Cortex of kidney (tissue), 1 donor: ENCODE results near the gene HDAC4.

ENCODE experiments used
- DNase-seq: peaks from one replicate; lab custom pipeline; 2025; lab: John Stamatoyannopoulos, UW

The HDAC4 gene

DNA sequence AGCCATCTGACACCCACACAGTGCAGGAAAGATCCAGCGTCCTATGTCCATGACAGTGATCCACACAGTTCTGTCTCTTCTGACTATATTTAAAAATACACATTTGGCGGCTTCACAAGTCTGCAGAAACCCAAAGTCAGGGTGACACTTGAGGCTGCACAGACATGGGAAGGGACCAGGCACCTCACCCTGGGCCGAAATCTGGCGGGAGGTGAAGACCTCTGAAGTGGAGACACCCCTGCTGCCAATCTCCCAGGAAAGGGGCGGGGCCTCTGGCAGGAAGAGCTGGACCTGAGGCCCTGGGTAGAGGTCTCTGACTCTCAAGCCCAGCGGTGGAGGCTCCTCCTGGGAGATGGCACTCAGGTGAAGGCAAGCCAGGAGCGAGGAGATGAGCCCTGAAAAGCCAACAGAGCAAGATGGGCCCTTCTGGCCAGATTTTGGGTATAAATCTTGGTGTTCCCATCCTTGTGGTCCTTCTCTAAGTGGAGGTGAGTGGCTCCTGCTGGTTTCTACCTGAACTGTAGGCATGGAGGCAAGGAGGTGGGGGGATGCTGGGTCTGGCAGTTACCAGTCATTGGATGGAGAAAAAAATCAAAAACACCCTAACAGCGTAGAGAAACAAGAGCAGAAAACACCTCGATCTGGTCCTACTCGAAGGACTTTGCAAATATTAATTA lies 248.4 kb downstream of the HDAC4 start:
- DNase-seq = no peak

DNA sequence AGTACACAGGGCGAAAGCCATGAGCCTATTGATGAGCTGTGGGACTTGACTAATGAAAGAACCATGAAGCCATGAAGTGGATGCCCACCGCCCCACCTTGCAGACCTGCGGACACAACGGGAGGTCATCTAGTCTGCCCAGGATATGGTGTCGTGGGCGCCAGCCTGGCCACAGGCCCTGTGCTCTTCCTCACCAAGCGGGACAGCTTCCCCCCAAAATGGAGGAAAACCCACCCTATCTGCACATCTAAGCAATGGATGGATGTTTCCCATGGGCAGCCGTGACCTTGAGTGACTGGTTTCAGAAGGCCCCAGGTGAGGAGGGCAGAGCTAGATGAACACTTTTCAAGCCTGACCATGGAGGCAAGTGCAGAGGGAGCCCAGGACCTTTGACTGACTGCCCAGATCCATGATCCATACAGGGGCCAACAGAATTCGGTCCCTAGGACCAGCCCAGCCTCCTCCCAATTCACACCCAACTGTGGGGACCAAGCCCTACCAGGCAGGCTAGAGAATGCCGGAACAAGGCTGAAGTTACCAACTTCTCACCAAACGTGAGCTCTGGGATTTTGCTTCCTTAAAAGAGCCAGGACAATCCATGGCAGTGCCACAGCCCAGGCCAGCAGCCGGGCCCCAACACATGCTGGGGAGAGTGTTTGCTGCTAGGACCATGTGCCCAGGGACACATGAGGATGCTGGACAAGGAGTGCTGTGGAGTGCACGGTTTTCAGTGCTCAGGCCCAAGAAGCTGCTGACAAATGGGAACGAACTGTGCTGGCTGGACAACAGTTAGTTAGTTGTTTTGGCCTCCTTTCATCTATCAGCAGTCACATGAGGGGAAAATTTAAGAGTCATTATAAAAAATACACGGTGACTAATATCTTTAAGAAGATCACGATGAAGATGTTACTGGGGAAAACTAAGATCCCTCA lies 249.4 kb downstream of the HDAC4 start:
- no peak for DNase-seq

DNA sequence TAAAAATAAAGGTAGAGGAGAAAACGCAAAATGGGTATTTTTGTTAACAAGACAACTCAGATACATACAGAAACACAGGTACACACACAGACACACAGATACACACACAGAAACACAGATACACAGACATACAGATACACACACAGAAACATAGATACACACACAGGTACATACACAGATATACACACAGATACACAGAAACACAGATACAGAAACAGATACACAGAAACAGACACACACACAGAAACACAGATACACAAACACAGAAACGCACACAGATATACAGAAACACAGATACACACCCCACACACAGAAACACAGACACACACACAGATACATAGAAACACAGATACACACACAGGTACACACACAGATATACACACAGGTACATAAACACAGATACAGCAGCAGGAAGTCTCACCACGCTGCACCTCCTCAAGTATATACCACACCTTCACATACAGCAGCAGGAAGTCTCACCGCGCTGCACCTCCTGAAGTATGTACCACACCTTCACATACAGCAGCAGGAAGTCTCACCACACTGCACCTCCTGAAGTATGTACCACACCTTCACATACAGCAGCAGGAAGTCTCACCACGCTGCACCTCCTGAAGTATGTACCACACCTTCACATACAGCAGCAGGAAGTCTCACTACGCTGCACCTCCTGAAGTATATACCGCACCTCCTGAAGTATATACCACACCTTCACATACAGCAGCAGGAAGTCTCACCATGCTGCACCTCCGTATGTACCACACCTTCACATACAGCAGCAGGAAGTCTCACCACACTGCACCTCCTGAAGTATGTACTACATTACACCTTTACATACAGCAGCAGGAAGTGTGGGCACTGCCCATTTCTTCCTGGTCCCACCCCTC lies 250.5 kb downstream of the HDAC4 start:
- no peak for DNase-seq

- no peak for DNase-seq
Observed at GRCh38 chr2:239149501-239149900, 251.3 kb downstream of the HDAC4 start.

DNA sequence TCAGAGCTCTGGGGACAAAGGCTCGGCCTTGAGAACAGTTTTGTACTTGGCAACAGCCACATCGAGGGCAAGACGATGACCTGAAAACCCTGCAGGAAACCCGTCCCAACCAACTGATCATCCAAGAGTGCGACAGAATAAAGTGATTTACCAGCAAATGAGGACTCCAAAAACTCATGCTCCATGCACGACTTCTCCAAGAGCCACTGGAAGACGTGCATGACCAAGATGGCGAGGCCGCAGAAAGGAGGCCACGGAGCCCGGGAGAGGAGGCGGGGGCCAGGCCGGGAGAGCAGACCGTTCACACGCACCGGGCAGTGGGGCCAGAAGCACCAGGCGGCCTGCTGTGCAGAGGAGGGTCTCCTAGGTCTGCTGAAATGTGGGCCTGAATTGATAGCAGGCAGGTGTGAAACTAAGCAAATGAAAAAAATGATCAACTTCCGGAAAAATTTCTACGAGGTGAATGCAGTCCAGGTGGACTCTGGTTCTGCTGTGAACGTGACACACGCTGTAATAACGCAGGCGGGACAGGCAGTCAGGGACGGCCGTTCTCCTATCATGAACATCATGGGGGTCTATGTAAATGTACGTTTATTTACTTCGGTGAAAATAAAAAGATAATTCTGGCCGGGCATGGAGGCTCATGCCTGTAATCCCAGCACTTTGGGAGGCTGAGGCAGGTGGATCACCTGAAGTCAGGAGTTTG lies 252.2 kb downstream of the HDAC4 start:
- DNase-seq = no peak

DNA sequence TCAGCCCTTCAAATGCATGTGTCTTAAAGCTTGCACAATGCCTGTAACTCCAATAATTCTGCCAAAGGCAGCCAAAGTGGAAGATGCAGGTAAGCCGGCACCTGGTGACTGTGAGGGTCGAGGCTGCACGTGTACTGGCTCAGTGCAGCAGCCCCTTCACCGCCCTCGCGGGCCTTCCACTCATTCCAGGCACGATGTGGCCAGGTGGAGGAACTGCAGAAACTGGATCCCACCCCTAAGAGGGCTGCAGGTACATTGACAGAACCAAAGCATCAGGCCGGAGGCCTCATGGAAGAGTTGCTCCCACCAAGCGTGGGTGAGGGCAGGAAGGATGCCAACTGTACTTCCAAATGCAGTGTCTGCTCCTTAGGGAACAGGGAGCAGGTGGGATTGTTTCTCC lies 253.4 kb downstream of the HDAC4 start:
- DNase-seq = no peak

DNA sequence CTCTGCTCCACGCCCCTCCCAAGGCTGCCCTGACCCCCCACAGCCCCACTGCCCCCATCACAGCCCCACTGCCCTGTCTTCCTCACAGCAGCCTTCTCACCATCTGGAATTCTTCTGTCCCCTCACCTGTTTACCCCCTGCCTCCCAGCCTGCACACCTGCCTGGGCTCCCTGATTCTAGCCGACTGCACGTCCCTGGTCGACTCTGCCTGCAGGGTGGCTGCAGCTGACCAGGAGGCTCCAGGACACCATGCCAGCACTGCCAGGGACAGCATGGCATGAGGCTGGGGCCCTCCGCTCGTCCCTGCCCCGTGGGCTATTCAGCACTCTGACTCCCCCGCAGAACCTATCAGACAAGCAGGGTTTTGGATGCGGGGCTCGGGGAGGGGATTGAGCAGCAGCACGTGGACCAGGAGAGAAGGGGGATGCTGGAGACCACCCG lies 254.1 kb downstream of the HDAC4 start:
- DNase-seq = no peak

GRCh38 chr2:239146011-239146641 lies 254.7 kb downstream of the HDAC4 start:
- no peak for DNase-seq

- DNase-seq = no peak
Observed at GRCh38 chr2:239145601-239146000, 255.2 kb downstream of the HDAC4 start.

GRCh38 chr2:239145106-239145505 lies 255.7 kb downstream of the HDAC4 start:
- DNase-seq = no peak

- no peak for DNase-seq
Observed at GRCh38 chr2:239144713-239144999, 256.2 kb downstream of the HDAC4 start.

GRCh38 chr2:239143858-239144712 lies 256.7 kb downstream of the HDAC4 start:
- DNase-seq = no peak

GRCh38 chr2:239142806-239143205 lies 258.0 kb downstream of the HDAC4 start:
- no peak for DNase-seq

GRCh38 chr2:239142296-239142695 lies 258.5 kb downstream of the HDAC4 start:
- DNase-seq = no peak

DNA sequence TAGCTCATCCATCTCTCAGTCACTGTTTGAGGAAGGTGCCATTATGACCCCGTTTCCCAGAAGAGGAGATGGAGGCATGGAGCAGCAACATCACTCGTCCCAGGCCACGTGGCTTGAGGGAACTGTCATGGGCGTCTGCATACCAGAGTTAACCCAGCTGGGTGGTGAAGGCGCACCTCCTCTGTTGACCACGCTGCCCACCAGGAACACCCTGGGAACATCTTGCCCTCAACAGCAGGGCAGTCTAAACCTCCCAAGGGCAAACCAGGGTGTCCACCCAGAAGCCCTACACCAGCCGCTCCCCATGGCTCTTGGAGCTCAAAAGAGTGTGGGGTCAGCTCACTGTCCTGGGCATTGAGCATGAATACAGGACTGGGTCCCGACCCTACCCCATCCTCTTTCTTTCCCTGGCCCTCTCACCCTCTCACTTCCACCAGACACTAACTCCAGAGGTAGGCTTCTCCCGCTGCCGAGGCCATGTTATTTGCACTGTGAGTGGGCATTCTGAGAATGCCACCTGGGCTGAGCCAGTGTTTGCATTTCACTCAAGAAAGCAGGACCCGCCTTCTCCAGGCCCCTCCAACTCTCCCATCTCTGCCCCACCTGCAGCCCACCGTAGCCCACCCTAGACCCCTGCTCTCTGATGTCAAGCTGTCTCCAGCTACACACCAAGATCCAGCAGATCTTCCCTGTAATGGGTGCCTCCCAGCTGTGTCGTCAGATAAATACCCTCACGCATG lies 259.6 kb downstream of the HDAC4 start:
- DNase-seq = no peak

GRCh38 chr2:239140346-239141020 lies 260.3 kb downstream of the HDAC4 start:
- no peak for DNase-seq

GRCh38 chr2:239139566-239139965 lies 261.3 kb downstream of the HDAC4 start:
- DNase-seq = no peak

GRCh38 chr2:239139101-239139500 lies 261.7 kb downstream of the HDAC4 start:
- no peak for DNase-seq

DNA sequence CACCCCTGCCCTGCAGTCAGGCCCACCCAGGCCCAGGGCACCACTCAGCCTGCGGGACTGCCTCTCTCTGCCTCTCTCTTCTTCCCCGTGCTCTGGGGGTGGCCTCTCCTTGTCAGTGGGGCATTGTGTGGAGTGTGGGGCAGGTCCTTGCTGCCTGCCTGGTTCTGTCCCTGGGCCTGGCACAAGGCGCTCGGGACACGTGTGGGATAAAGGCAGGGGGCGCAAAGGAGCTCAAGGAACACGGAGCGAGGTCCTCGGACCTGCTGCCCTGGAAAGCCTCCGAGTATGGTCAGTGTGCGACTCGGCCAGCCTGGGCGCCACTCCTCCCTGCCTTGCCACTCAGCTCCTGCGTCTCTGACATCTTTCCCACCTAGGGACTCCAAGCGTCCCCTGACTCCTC lies 262.2 kb downstream of the HDAC4 start:
- no peak for DNase-seq
